ENCODE results near the gene EME1. TPM values are rescaled to one million over a fixed set of nuclear protein-coding genes. Genes with fewer than 3 reads are reported as not detected.

EME1 gene
- total and polyA plus RNA-seq, 2 of the 13 experiments (the other 11 are each of a cell fraction or from before 2014, with no cell fraction given): 20.7 to 24.6 TPM

GRCh38 chr17:50424996-50425681 lies 52.1 kb downstream of the EME1 start (continued):
- TF ChIP-seq ZNF513 (CRISPR knock-in tag; conservative IDR thresholded peaks at IDR 0.05) (no peak), KDM5B (CRISPR knock-in tag; IDR thresholded peaks at IDR 0.05; ENCODE audit: borderline replicate concordance) (no peak), MED8 (CRISPR knock-in tag; IDR thresholded peaks at IDR 0.05; ENCODE audit: insufficient replicate concordance) (no peak), ZNF337 (CRISPR knock-in tag; IDR thresholded peaks at IDR 0.05; ENCODE audit: borderline replicate concordance, low read depth) (no peak), ZSCAN9 (CRISPR knock-in tag; IDR thresholded peaks at IDR 0.05; ENCODE audit: borderline replicate concordance) (no peak), NR2F6 (IDR thresholded peaks at IDR 0.05) (peak; percentile 57), NR2F6 (CRISPR knock-in tag; IDR thresholded peaks at IDR 0.05) (no peak), ZNF30 (CRISPR knock-in tag; IDR thresholded peaks at IDR 0.05) (no peak), ZNF282 (IDR thresholded peaks at IDR 0.05; ENCODE audit: partially characterized antibody) (no peak), CBX2 (IDR thresholded peaks at IDR 0.05; ENCODE audit: low read depth, low read length) (no peak), CBX2 (CRISPR knock-in tag; IDR thresholded peaks at IDR 0.05; ENCODE audit: low read depth) (no peak), NR2F2 (IDR thresholded peaks at IDR 0.05; ENCODE audit: borderline replicate concordance, low read depth) (no peak), RBM22 (optimal IDR thresholded peaks at IDR 0.05; ENCODE audit: low read length) (no peak), RFXAP (CRISPR knock-in tag; IDR thresholded peaks at IDR 0.05; ENCODE audit: borderline replicate concordance) (no peak), ZBTB25 (CRISPR knock-in tag; IDR thresholded peaks at IDR 0.05) (no peak), ZNF264 (CRISPR knock-in tag; IDR thresholded peaks at IDR 0.05) (0 out of 2 replicates have a peak, but pooled peaks have one; percentile 31), MAFF (IDR thresholded peaks at IDR 0.05; ENCODE audit: low read depth, low read length) (no peak), TAF15 (IDR thresholded peaks at IDR 0.05; ENCODE audit: low read depth, low read length, poor library complexity, severe bottlenecking) (peak; percentile 9), TSC22D2 (CRISPR knock-in tag; IDR thresholded peaks at IDR 0.05; ENCODE audit: borderline replicate concordance) (no peak), NCOA5 (CRISPR knock-in tag; IDR thresholded peaks at IDR 0.05) (0 out of 2 replicates have a peak, but pooled peaks have one; percentile 50), ISX (CRISPR knock-in tag; conservative IDR thresholded peaks at IDR 0.05) (no peak), AGO1 (IDR thresholded peaks at IDR 0.05; ENCODE audit: low read depth, low read length, poor library complexity, severe bottlenecking) (no peak), ZKSCAN8 (CRISPR knock-in tag; IDR thresholded peaks at IDR 0.05; ENCODE audit: borderline replicate concordance) (no peak), PHF5A (CRISPR knock-in tag; IDR thresholded peaks at IDR 0.05; ENCODE audit: low read depth, unreplicated experiment) (no peak), ZNF274 (CRISPR knock-in tag; IDR thresholded peaks at IDR 0.05) (no peak), PRMT3 (CRISPR knock-in tag; IDR thresholded peaks at IDR 0.05; ENCODE audit: borderline replicate concordance, low read depth) (no peak), ZNF383 (CRISPR knock-in tag; IDR thresholded peaks at IDR 0.05; ENCODE audit: borderline replicate concordance) (no peak), FOXP4 (CRISPR knock-in tag; IDR thresholded peaks at IDR 0.05) (0 out of 2 replicates have a peak, but pooled peaks have one; percentile 3), HIVEP1 (CRISPR knock-in tag; IDR thresholded peaks at IDR 0.05) (no peak)
